GM19452 (cell line): Measurements from ENCODE around the gene UAP1L1.
"Not testable (repeated sequence)": the region's sequence is repeated elsewhere in the genome, so short reads cannot be mapped to it uniquely, and the experiment has no call there.

Experiments used
- ATAC-seq: cut with Tn5 transposase; IDR thresholded peaks from one replicate; pipeline ENCODE4 v1.9.1; 2021; ENCODE audit not compliant: unreplicated experiment

UAP1L1 gene

GRCh38 chr9:137055385-137056364 lies 21.6 kb upstream of the UAP1L1 start:
- ATAC-seq: no peak

- no peak for ATAC-seq
These were observed 20.4 kb upstream of the UAP1L1 start for GRCh38 chr9:137056739-137057415.

GRCh38 chr9:137057545-137057944 lies 19.8 kb upstream of the UAP1L1 start:
- ATAC-seq: no peak

GRCh38 chr9:137058521-137059234 lies 18.6 kb upstream of the UAP1L1 start:
- ATAC-seq: no peak

- ATAC-seq: no peak
These were observed 14.9 kb upstream of the UAP1L1 start for GRCh38 chr9:137062384-137062783.

- ATAC-seq: not testable (repeated sequence)
These were observed 14.5 kb upstream of the UAP1L1 start for GRCh38 chr9:137062798-137063197.

GRCh38 chr9:137063311-137064026 lies 13.8 kb upstream of the UAP1L1 start:
- ATAC-seq: no peak

- ATAC-seq: no peak
These were observed 13.1 kb upstream of the UAP1L1 start for GRCh38 chr9:137064027-137064879.

- no peak for ATAC-seq
These were observed 12.5 kb upstream of the UAP1L1 start for GRCh38 chr9:137064880-137065164.

- ATAC-seq: no peak
These were observed 11.9 kb upstream of the UAP1L1 start for GRCh38 chr9:137065336-137065967.

GRCh38 chr9:137066096-137066861 lies 11.0 kb upstream of the UAP1L1 start:
- ATAC-seq: no peak

GRCh38 chr9:137067860-137068538 lies 9.3 kb upstream of the UAP1L1 start:
- ATAC-seq: no peak

- ATAC-seq: no peak
These were observed 8.5 kb upstream of the UAP1L1 start for GRCh38 chr9:137068539-137069507.

- peak; percentile 18 for ATAC-seq
These were observed 7.7 kb upstream of the UAP1L1 start for GRCh38 chr9:137069508-137070091.

- ATAC-seq: peak; percentile 58
These were observed 7.0 kb upstream of the UAP1L1 start, which contains the start of gene SAPCD2 for GRCh38 chr9:137070201-137070905. Gene SAPCD2, minus strand, starts transcription at chr9:137070557. Its CDS starts 97 bp downstream, at chr9:137070460.

- ATAC-seq: no peak
These were observed 6.4 kb upstream of the UAP1L1 start for GRCh38 chr9:137070906-137071275.
